Measurements from ENCODE around the gene SCRN1. TPM values are rescaled to one million over a fixed set of nuclear protein-coding genes. Genes with fewer than 3 reads are reported as not detected.

The SCRN1 gene
- total RNA-seq, 2 experiments from 2014 or later = 37.1 to 62.7 TPM

GRCh38 chr7:30003098-30003497 lies 13.5 kb upstream of the SCRN1 start:
- ChIA-PET POLR2A (interaction anchor here (0.7 to 1.6 kb wide), 2 partner anchors 10 to 11 kb away, joined by 4 to 5 read pairs; no protein-coding TSS in a partner anchor), CTCF (ENCODE audit: unreplicated experiment) (no interaction called here)
- H4K20me1 ChIP-seq (ENCODE audit: insufficient read depth, low read length) = no peaks in the 10 kb centered on the region
- no peak overlapping the region for H3K27ac ChIP-seq (ENCODE audit: low read depth, low read length, poor library complexity, severe bottlenecking)
- H3K36me3 ChIP-seq (ENCODE audit: insufficient read depth, low read length) = no peaks in the 10 kb centered on the region
- H3K9me2 ChIP-seq (ENCODE audit: insufficient read depth, low read length) = no peaks in the 10 kb centered on the region
- no peak overlapping the region for H2AFZ ChIP-seq (ENCODE audit: low read length)
- intact Hi-C loops (cut with micrococcal nuclease; ENCODE audit: unreplicated experiment) = no loop called here
- H3K4me1 ChIP-seq (ENCODE audit: insufficient read depth, low read length, poor library complexity, severe bottlenecking) = no peaks in the 10 kb centered on the region
- DNase-seq (ENCODE audit: low spot score) = no peak
- no peaks in the 10 kb centered on the region for H3K9me3 ChIP-seq (ENCODE audit: low read length)
- no peak overlapping the region for H3K4me2 ChIP-seq (ENCODE audit: low read length)
- H3K79me2 ChIP-seq (ENCODE audit: insufficient read depth, low read depth, low read length) = no peaks in the 10 kb centered on the region
- H3K4me3 ChIP-seq (ENCODE audit: low read depth, low read length, poor library complexity, severe bottlenecking) = no peak overlapping the region
- TF ChIP-seq CTCF (conservative IDR thresholded peaks at IDR 0.05; ENCODE audit: low read length) = no peak
- TF ChIP-seq EZH2phosphoT487 (IDR thresholded peaks at IDR 0.05; ENCODE audit: borderline replicate concordance, low read depth, low read length) = no peak
- no TSS peak for BruUV-seq (replicated peaks)

GRCh38 chr7:30001998-30002397 lies 12.4 kb upstream of the SCRN1 start:
- no TSS peak for BruUV-seq (replicated peaks)
- no peak overlapping the region for H2AFZ ChIP-seq (ENCODE audit: low read length)
- CTCF ChIA-PET (ENCODE audit: unreplicated experiment) = no interaction called here

More at GRCh38 chr7:30001998-30002397, 12.4 kb upstream of the SCRN1 start:
- H4K20me1 ChIP-seq (ENCODE audit: insufficient read depth, low read length) = no peaks in the 10 kb centered on the region
- H3K27ac ChIP-seq (ENCODE audit: low read depth, low read length, poor library complexity, severe bottlenecking) = no peak overlapping the region
- no peak for DNase-seq (ENCODE audit: low spot score)
- H3K9me3 ChIP-seq (ENCODE audit: low read length) = peaks cover 8% of the 10 kb centered on the region; the same call in 1 of the 2 replicates
- TF ChIP-seq CTCF (conservative IDR thresholded peaks at IDR 0.05; ENCODE audit: low read length) = no peak
- no peak for TF ChIP-seq EZH2phosphoT487 (IDR thresholded peaks at IDR 0.05; ENCODE audit: borderline replicate concordance, low read depth, low read length)
- intact Hi-C loops (cut with micrococcal nuclease; ENCODE audit: unreplicated experiment) = no loop called here
- POLR2A ChIA-PET = interaction anchor here (0.6 kb wide), 1 partner anchor 978 kb away, joined by 3 read pairs; no protein-coding TSS in a partner anchor
- H3K9me2 ChIP-seq (ENCODE audit: insufficient read depth, low read length) = no peaks in the 10 kb centered on the region
- H3K36me3 ChIP-seq (ENCODE audit: insufficient read depth, low read length) = no peaks in the 10 kb centered on the region
- H3K4me1 ChIP-seq (ENCODE audit: insufficient read depth, low read length, poor library complexity, severe bottlenecking) = no peaks in the 10 kb centered on the region
- no peak overlapping the region for H3K4me2 ChIP-seq (ENCODE audit: low read length)
- no peaks in the 10 kb centered on the region for H3K79me2 ChIP-seq (ENCODE audit: insufficient read depth, low read depth, low read length)
- no peak overlapping the region for H3K4me3 ChIP-seq (ENCODE audit: low read depth, low read length, poor library complexity, severe bottlenecking)

Data from OCI-LY7 (cell line).